ENCODE measurements around the gene RIN1.
"Not testable (repeated sequence)": the region's sequence is repeated elsewhere in the genome, so short reads cannot be mapped to it uniquely, and the experiment has no call there.

RIN1 gene

DNA sequence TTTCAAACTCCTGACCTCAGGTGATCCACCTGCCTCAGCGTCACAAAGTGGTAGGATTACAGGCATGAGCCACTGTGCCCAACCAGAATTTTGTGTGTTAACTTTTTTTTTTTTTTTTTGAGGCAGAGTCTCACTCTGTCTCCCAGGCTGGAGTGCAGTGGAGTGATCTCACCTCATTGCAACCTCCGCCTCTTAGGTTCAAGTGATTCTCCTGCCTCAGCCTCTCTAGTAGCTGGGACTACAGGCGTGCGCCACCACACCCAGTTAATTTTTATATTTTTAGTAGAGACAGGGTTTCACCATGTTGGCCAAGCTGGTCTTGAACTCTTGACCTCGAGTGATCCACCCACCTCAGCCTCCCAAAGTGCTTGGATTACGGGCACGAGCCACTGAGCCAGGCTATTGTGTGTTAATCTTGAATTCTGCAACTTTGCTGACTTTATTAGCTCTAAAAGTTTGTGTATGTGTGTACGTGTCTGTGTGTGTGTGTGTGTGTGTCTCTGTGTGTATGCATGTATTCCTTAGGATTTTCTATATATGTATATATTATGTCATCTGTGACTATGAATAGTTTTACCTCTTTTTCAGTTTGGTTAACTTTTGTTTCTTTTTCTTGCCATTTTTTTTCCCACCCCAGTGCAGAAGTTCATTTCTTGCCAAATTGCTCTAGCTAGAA is 14.5 kb upstream of the RIN1 start:
- not testable (repeated sequence) for DNase-seq

GRCh38 chr11:66349084-66349386 is 12.8 kb upstream of the RIN1 start:
- no peak for DNase-seq

- DNase-seq, result peak; percentile 88
Measured at GRCh38 chr11:66347425-66348276, 11.4 kb upstream of the RIN1 start, which contains the start of gene B4GAT1. B4GAT1 (minus strand) TSS chr11:66347629; CDS start chr11:66347545, 84 bp downstream.

GRCh38 chr11:66346476-66347424 is 10.5 kb upstream of the RIN1 start:
- no peak for DNase-seq

DNA sequence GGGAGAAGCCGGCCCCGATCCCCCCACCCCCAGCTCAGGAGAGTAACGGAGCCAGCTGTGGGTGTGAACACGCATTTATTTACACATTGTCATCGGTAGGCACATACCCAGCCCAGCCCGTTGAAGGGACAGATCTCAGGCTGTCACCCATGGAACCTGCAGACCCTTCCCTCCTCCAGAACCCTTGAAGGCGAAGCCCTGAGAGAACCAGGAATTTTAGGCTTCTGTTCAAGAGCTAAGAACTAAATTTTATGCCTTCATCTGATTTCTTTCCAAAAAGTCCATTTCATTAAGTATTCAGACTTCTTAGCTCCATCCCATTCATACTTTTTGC is 9.0 kb upstream of the RIN1 start:
- DNase-seq, result no peak

DNA sequence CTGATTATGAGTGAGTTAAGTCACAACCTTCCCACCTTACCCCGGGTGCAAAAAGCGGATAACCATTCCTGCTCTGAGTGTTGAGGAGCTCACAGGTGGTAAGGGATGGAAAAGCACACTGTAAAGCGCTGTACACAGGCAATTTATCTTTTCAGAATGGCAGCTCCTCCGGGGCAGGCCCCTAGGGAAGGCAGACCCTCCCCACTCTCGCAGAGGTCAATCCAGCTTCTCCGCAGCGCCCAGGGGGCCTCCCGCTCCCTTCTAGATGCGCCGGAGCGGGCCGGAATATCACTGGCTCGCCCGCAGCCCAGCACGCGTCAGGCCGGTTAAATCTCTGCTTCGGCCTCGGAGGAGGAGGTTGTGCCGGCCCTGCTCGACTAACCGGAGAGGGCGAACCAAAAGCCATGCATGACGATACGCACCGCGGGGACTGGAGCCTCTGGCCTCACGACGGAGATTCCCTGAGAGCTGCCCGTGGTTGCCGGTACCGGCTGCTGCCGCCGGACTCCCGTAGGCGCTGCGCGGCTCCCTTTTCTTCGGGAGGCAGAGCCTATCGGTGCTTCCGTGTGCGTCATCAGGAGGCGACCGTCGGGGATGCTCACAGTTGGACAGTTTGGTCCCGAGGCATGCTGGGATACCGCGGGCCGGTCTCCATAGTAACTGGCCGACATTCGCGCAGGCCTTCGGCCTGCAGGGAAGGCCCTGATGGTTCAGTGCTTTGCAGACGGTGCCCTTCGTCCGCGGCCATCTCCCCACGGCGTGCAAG is 8.5 kb upstream of the RIN1 start, which contains the start of gene BRMS1:
Gene BRMS1 (minus strand): TSS at position 555 of the 766 bp plus-strand sequence. CDS start 2,870 bp downstream, outside the sequence.
- peak; percentile 97 for DNase-seq

GRCh38 chr11:66343176-66343575 is 6.9 kb upstream of the RIN1 start:
- DNase-seq, result no peak

- DNase-seq, result no peak
Measured at GRCh38 chr11:66341502-66342126, 5.4 kb upstream of the RIN1 start.

DNA sequence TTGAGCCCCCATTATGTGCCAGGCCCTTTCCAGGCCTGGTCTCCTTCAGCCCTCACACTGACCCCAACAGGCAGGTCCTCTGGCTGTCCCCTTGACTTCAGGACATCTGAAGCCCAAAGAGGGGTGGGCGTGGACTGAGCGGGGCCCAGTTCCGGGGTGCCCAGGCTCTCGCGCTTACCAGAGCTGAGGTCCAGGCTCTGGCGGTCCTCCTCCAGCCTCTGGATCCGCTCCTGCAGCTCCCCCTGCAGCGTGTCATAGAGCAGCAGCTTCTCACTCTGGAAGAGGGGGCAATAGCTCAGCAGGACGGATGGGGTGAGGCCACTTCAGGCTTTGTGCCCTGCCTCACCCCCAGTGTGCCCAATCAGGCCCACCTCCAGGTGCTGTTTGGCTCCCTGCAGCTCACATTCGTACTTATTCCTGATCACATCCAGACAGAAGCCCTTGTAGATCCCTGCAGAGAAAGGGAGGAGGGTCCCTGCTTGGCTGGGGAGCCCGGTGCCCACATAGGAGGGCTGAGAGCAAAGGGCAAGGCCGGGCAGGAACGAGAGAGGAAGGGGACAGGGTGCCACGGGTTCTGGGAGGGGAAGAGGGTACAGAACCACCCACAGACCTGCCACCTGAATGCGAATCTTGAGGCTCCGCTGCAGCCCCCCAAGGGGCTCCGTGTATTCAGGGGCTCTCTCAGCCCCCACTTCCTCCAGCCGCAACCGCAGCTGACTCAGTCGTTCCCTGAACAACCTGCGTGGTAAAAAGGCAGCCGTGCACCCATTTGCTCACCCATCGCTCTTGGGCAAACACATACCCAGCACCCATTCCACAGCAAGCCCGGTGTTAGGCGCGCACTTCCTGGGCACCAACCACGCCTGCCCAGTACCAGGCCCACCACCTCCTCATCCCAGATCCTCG is 4.6 kb upstream of the RIN1 start:
- no peak for DNase-seq

DNA sequence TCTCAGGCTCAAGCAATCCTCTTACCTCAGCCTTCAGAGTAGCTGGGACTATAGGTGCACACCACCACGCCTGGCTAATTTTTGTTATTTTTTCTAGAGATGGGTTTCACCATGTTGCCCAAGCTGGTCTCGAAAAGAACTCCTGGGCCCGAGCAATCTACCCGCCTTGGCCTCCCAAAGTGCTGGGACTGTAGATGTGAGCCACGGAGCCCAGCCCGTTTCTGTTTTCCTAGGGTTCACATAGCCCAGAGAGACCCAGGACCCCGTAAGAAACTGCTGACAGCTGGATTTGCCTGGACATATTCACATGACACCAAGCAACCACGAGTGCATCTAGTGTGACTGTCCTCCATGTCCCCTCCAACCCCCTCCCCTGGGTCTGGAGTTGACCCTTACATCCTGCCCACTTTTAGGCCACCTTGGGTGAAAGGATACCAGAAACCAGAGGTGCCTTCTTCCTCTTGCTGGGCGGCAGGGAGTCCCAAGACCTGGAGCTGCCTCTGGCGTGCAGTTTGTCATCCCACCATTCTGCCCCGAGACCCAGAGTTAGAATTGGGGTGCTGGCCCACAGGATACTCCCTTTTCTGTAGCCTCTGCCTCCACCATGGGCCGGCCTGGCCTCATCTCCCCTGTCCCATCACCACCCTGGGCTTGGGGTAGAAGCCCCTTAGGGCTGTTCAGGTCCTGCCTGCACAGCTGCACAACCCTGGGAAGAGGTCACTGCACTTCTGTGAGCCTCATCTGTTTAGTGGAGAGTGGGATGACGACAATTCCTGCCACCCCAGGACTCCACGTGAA is 3.7 kb upstream of the RIN1 start:
- no peak for DNase-seq

GRCh38 chr11:66339162-66339675 is 3.0 kb upstream of the RIN1 start:
- no peak for DNase-seq

GRCh38 chr11:66338276-66339161 is 2.3 kb upstream of the RIN1 start:
- no peak for DNase-seq

- DNase-seq, result no peak
Measured at GRCh38 chr11:66337103-66337899, 1.1 kb upstream of the RIN1 start.

GRCh38 chr11:66335531-66336233 is 552 bp downstream of the RIN1 start:
- peak; percentile 67 for DNase-seq

GRCh38 chr11:66334605-66335442 is 1.4 kb downstream of the RIN1 start:
- no peak for DNase-seq

All from left hindlimb (tissue), 1 donor.